NCI-H1694 treated with DMSO at 0.1 percent for 48 hours (cell line): ENCODE results near the gene HOXD12.

Experiments
- DNase-seq: peaks from one replicate; lab custom pipeline; 2025; lab: John Stamatoyannopoulos, UW

HOXD12 gene

DNA sequence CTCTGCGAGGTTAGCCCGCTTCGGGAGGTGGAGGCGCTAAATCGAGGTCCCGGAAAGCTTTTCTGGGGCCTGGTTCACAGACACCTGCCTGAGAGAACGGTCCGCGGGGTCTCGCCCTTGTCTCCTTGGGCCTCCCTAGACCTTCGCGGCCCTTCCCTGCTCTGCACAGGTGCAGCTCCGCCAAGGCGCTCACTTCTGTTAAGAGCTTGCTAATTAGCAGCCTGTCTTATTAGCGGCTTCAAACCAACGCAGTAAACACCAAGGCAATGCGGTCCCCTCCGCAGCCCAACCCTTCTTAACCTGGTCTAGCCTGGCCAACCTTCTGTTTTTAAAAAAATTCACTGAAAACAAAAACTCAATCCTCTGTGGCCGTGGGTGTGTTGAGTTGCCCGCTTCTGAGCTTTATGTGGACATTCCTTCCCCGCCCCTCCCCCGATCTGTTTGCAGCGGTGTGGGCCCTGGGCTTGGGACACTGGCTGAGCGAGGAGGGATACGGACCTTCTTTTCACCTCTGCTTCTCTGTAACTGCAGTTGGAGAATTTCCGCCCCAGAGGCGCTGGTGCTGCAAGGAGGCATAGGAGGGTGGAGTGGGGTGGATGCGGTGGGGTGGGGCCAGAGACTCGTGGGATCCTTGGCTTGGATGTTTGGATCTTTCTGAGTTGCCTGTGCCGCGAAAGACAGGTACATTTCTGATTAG, 48.4 kb downstream of the HOXD12 start:
- DNase-seq, result no peak

DNA sequence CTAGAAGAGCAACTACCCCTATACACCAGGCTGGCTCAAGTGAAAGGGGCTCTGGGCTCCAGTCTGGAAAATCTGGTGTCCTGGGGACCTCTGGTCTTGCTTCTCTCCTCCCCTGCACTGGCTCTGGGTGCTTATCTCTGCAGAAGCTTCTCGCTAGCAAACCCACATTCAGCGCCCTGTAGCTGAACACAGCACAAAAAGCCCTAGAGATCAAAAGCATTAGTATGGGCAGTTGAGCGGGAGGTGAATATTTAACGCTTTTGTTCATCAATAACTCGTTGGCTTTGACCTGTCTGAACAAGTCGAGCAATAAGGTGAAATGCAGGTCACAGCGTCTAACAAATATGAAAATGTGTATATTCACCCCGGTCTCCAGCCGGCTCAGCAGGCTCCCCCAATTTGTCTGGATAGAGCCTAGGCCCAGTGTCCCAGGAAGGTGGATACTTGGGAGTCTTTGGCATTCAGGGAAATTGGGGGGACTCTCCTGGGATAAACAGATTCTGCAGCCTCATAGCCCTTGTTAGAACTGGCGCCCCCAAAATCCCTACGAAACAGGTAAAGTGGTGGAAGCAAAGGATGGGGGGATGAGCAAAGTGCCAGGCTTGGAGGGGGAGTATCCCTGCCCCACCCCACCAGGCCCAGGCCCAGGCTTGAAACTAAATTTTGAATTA, 49.3 kb downstream of the HOXD12 start:
- DNase-seq, result no peak

DNA sequence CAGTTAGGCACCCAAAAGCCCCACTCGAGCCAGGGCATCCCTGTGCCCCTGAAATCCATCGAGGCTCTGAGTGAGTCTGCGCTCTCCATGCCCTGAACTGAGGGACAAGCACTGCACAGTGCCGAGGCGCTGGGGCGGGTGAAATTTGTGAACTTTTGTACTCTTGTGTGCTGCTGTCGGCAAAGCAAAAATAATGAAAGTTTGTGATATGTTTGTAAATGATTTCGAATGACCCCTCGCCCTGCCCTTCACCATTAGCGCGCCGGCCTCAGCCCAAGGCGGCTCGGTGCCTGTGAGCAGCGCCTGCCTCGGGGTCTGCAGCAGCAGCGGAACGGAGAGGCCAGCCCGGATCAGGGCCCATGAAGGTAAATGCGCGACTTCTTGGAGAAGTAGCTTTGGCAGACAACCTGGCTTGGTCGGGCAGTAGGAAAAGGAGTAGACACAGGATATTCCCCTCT, 49.9 kb downstream of the HOXD12 start:
- no peak for DNase-seq

DNA sequence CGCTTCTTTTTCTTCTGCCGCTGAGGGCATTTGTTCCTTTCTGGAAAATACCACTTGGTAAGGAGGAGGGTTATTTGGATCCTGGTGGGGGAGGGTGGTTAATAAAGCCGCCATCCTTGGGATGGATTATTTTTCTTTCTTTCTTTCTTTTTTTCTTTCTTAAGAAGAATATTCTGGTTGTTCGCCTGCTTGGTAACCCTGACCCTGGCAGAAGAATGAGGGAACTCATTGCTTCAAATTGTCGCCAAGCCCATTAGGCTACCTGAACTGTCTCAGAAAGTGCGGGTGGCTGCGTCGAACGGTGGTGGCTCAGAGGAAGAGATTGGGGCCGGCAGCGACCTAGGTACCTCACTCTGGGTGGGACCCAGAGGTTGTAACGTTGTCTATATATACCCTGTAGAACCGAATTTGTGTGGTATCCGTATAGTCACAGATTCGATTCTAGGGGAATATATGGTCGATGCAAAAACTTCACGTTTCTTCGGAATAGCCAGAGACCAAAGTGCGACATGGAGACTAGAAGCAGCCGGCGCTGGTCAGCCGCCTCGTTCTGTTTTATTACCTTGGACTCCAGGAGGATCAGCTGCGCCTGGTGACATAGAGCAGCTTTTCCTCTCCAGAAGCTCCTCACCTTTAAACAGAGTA, 50.5 kb downstream of the HOXD12 start:
- no peak for DNase-seq

GRCh38 chr2:176150584-176151441, 51.2 kb downstream of the HOXD12 start:
- no peak for DNase-seq

DNA sequence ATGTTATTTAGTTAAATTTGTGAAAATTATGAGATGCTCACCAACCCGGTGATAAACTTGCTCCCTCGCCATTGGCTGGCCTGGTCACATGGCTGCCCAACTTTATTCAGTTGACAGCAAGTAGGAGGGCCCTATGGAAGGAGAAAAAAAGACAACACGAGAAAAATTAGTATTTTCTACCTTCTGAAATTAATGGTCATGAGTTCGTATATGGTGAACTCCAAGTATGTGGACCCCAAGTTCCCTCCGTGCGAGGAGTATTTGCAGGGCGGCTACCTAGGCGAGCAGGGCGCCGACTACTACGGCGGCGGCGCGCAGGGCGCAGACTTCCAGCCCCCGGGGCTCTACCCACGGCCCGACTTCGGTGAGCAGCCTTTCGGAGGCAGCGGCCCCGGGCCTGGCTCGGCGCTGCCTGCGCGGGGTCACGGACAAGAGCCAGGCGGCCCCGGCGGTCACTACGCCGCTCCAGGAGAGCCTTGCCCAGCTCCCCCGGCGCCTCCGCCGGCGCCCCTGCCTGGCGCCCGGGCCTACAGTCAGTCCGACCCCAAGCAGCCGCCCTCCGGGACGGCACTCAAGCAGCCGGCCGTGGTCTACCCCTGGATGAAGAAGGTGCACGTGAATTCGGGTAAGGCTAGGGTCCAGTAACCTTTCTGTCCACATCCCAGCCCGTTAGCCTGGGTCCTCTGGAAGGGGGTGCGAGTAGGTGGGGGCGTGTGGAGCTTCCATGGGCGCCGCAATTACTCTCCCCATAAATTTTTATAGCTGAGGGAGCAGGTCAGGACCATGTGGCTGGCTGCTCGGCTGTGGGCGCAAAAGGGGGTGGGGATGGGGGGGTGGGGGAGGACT, 52.1 kb downstream of the HOXD12 start, which contains the start of gene HOXD4:
Gene HOXD4 (plus strand): TSS at position 109 of the 846 bp plus-strand sequence. CDS start 84 bp downstream, at position 193.
- no peak for DNase-seq
